ENCODE data around the gene TMEM272.

DNA sequence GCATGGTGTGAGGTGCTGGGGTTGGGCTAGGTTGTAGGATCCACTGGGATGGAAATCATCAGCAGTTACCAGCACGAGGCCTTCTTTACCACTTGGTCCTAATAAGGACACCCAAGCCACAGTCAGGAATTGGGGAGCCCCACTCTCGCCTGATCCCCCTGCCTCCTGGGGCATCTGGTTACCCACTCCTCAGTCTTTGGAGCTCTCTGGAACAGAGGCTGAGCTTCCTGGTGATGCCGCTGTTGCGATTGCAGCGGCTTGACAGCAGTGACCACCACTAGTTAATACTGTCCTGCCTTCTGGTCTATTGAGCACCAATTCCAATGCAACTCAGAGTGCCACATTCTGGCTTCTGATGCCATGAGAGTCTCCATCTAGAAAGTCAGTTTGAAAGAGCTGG is 13.5 kb downstream of the TMEM272 start:
- TF ChIP-seq POLR2AphosphoS5 (IDR thresholded peaks at IDR 0.05; ENCODE audit: insufficient read depth, low read depth, low read length) (no peak), POLR2A (IDR thresholded peaks at IDR 0.05; ENCODE audit: low read depth, low read length) (no peak)
- TF ChIP-seq, protein P1, sequence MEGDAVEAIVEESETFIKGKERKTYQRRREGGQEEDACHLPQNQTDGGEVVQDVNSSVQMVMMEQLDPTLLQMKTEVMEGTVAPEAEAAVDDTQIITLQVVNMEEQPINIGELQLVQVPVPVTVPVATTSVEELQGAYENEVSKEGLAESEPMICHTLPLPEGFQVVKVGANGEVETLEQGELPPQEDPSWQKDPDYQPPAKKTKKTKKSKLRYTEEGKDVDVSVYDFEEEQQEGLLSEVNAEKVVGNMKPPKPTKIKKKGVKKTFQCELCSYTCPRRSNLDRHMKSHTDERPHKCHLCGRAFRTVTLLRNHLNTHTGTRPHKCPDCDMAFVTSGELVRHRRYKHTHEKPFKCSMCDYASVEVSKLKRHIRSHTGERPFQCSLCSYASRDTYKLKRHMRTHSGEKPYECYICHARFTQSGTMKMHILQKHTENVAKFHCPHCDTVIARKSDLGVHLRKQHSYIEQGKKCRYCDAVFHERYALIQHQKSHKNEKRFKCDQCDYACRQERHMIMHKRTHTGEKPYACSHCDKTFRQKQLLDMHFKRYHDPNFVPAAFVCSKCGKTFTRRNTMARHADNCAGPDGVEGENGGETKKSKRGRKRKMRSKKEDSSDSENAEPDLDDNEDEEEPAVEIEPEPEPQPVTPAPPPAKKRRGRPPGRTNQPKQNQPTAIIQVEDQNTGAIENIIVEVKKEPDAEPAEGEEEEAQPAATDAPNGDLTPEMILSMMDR (IDR thresholded peaks at IDR 0.05; ENCODE audit: extremely low read depth in 1 of 2, insufficient read depth in 1 of 2, low read depth in 1 of 2, low read length in 2 of 2) = no peak

All from endothelial cell of umbilical vein (primary cell).